ENCODE measurements around the gene KLK13.

KLK13 gene

GRCh38 chr19:51065221-51065960, 499 bp upstream of the KLK13 start:
- H3K36me3 ChIP-seq (ENCODE audit: control insufficient read depth in 2 of 2, insufficient read depth in 2 of 2, low read length in 2 of 2) = no peaks in the 10 kb centered on the region
- H3K4me1 ChIP-seq (ENCODE audit: control insufficient read depth in 2 of 2, insufficient read depth in 2 of 2, low read length in 2 of 2) = no peaks in the 10 kb centered on the region
- H3K27me3 ChIP-seq (ENCODE audit: control insufficient read depth in 2 of 2, insufficient read depth in 2 of 2, low read length in 2 of 2) = peaks cover 9 to 10% of the 10 kb centered on the region in 2 donors
- H3K4me3 ChIP-seq (ENCODE audit: low read length in 2 of 2) = no peak overlapping the region
- H3K9ac ChIP-seq (ENCODE audit: low read depth in 1 of 2, low read length in 2 of 2) = no peak overlapping the region
- no peaks in the 10 kb centered on the region for H3K9me3 ChIP-seq (ENCODE audit: control insufficient read depth in 2 of 2, low read length in 2 of 2)
- no peak overlapping the region for H3K27ac ChIP-seq (ENCODE audit: low read depth in 2 of 2, low read length in 2 of 2)

DNA sequence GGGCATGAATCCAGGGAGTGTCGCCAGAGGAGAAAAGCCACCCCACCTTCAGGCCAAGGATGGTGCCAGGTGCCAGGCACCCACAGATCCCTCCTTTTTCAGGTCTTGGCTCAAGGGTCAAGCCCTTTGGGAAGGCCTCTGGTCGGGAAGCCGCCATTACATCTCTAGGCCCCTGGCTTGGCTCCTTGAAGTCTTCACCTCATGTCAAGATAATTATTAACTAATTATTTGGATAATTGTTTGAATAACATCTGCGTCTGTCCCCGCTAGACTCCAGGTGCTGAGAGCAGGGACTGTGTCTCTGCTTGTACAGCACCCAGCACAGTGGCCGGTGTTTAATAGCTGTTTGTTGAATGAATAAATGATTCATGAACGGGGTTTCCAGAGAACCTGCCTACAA, 1.2 kb downstream of the KLK13 start:
- Histone ChIP-seq H3K4me3 (ENCODE audit: low read length in 2 of 2) (no peak overlapping the region), H3K9me3 (ENCODE audit: control insufficient read depth in 2 of 2, low read length in 2 of 2) (no peaks in the 10 kb centered on the region), H3K27ac (ENCODE audit: low read depth in 2 of 2, low read length in 2 of 2) (no peak overlapping the region), H3K4me1 (ENCODE audit: control insufficient read depth in 2 of 2, insufficient read depth in 2 of 2, low read length in 2 of 2) (no peaks in the 10 kb centered on the region), H3K27me3 (ENCODE audit: control insufficient read depth in 2 of 2, insufficient read depth in 2 of 2, low read length in 2 of 2) (peaks cover 9 to 10% of the 10 kb centered on the region in 2 donors), H3K9ac (ENCODE audit: low read depth in 1 of 2, low read length in 2 of 2) (no peak overlapping the region), H3K36me3 (ENCODE audit: control insufficient read depth in 2 of 2, insufficient read depth in 2 of 2, low read length in 2 of 2) (no peaks in the 10 kb centered on the region)

DNA sequence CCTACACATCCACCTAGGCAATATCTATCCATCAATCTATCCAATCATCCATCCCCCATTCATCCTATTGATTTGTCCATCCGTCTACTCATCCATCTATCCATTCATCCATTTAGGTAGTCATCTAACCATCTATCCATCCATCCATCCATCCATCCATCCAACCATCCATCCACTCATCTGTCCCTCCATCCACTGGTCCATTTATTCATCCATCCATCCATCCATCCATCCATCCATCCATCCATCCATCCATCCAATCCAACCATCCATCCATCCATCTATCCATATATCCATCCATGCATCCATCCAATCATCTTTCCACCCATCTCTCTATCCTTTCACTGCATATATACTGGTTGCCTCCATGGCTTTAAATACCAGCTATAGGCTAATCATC, 3.9 kb downstream of the KLK13 start:
- Histone ChIP-seq H3K4me3 (ENCODE audit: low read length in 2 of 2) (no peak overlapping the region), H3K36me3 (ENCODE audit: control insufficient read depth in 2 of 2, insufficient read depth in 2 of 2, low read length in 2 of 2) (no peaks in the 10 kb centered on the region), H3K4me1 (ENCODE audit: control insufficient read depth in 2 of 2, insufficient read depth in 2 of 2, low read length in 2 of 2) (no peaks in the 10 kb centered on the region), H3K27me3 (ENCODE audit: control insufficient read depth in 2 of 2, insufficient read depth in 2 of 2, low read length in 2 of 2) (peaks cover 9 to 11% of the 10 kb centered on the region in 2 donors), H3K27ac (ENCODE audit: low read depth in 2 of 2, low read length in 2 of 2) (no peak overlapping the region), H3K9ac (ENCODE audit: low read depth in 1 of 2, low read length in 2 of 2) (no peak overlapping the region), H3K9me3 (ENCODE audit: control insufficient read depth in 2 of 2, low read length in 2 of 2) (no peaks in the 10 kb centered on the region)

- Histone ChIP-seq H3K4me1 (ENCODE audit: control insufficient read depth in 2 of 2, insufficient read depth in 2 of 2, low read length in 2 of 2) (no peaks in the 10 kb centered on the region), H3K36me3 (ENCODE audit: control insufficient read depth in 2 of 2, insufficient read depth in 2 of 2, low read length in 2 of 2) (no peaks in the 10 kb centered on the region), H3K9me3 (ENCODE audit: control insufficient read depth in 2 of 2, low read length in 2 of 2) (no peaks in the 10 kb centered on the region), H3K27me3 (ENCODE audit: control insufficient read depth in 2 of 2, insufficient read depth in 2 of 2, low read length in 2 of 2) (peaks cover 7 to 9% of the 10 kb centered on the region in 2 donors), H3K27ac (ENCODE audit: low read depth in 2 of 2, low read length in 2 of 2) (no peak overlapping the region), H3K9ac (ENCODE audit: low read depth in 1 of 2, low read length in 2 of 2) (no peak overlapping the region), H3K4me3 (ENCODE audit: low read length in 2 of 2) (no peak overlapping the region)
These were observed 4.6 kb downstream of the KLK13 start for GRCh38 chr19:51060336-51060735.

- Histone ChIP-seq H3K4me3 (ENCODE audit: low read length in 2 of 2) (no peak overlapping the region), H3K27me3 (ENCODE audit: control insufficient read depth in 2 of 2, insufficient read depth in 2 of 2, low read length in 2 of 2) (peaks cover 3 to 9% of the 10 kb centered on the region in 2 donors), H3K36me3 (ENCODE audit: control insufficient read depth in 2 of 2, insufficient read depth in 2 of 2, low read length in 2 of 2) (no peaks in the 10 kb centered on the region), H3K27ac (ENCODE audit: low read depth in 2 of 2, low read length in 2 of 2) (no peak overlapping the region), H3K9ac (ENCODE audit: low read depth in 1 of 2, low read length in 2 of 2) (no peak overlapping the region), H3K9me3 (ENCODE audit: control insufficient read depth in 2 of 2, low read length in 2 of 2) (no peaks in the 10 kb centered on the region), H3K4me1 (ENCODE audit: control insufficient read depth in 2 of 2, insufficient read depth in 2 of 2, low read length in 2 of 2) (no peaks in the 10 kb centered on the region)
These were observed 5.2 kb downstream of the KLK13 start for GRCh38 chr19:51059715-51060114.

GRCh38 chr19:51055866-51056265, 9.0 kb downstream of the KLK13 start:
- no peak overlapping the region for H3K27ac ChIP-seq (ENCODE audit: low read depth in 2 of 2, low read length in 2 of 2)
- no peaks in the 10 kb centered on the region for H3K4me1 ChIP-seq (ENCODE audit: control insufficient read depth in 2 of 2, insufficient read depth in 2 of 2, low read length in 2 of 2)
- H3K9ac ChIP-seq (ENCODE audit: low read depth in 1 of 2, low read length in 2 of 2) = no peak overlapping the region
- H3K27me3 ChIP-seq (ENCODE audit: control insufficient read depth in 2 of 2, insufficient read depth in 2 of 2, low read length in 2 of 2) = peaks cover 0 to 2% of the 10 kb centered on the region in 2 donors
- H3K4me3 ChIP-seq (ENCODE audit: low read length in 2 of 2) = no peak overlapping the region
- no peaks in the 10 kb centered on the region for H3K9me3 ChIP-seq (ENCODE audit: control insufficient read depth in 2 of 2, low read length in 2 of 2)
- no peaks in the 10 kb centered on the region for H3K36me3 ChIP-seq (ENCODE audit: control insufficient read depth in 2 of 2, insufficient read depth in 2 of 2, low read length in 2 of 2)

DNA sequence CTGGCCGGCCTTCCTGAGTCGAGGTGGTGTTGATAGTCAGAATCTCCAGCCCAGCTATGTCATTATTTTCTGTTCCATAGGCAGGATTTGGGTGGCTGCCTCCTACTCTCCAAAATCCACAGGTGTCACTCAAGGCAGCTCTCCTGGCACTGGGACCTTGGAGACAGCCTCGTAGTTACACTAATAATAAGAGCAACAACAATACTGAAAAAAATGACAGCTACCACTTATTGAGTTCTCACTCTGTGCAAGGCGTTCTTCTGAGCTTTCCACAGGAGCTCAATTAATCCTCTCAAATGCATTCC, 17.9 kb downstream of the KLK13 start:
- no peaks in the 10 kb centered on the region for H3K4me1 ChIP-seq (ENCODE audit: control insufficient read depth in 2 of 2, insufficient read depth in 2 of 2, low read length in 2 of 2)
- no peak overlapping the region for H3K9ac ChIP-seq (ENCODE audit: low read depth in 1 of 2, low read length in 2 of 2)
- no peak overlapping the region for H3K27ac ChIP-seq (ENCODE audit: low read depth in 2 of 2, low read length in 2 of 2)
- no peaks in the 10 kb centered on the region for H3K27me3 ChIP-seq (ENCODE audit: control insufficient read depth in 2 of 2, insufficient read depth in 2 of 2, low read length in 2 of 2)
- no peaks in the 10 kb centered on the region for H3K36me3 ChIP-seq (ENCODE audit: control insufficient read depth in 2 of 2, insufficient read depth in 2 of 2, low read length in 2 of 2)
- H3K9me3 ChIP-seq (ENCODE audit: control insufficient read depth in 2 of 2, low read length in 2 of 2) = no peaks in the 10 kb centered on the region
- H3K4me3 ChIP-seq (ENCODE audit: low read length in 2 of 2) = no peak overlapping the region

- no peak overlapping the region for H3K4me3 ChIP-seq (ENCODE audit: low read length in 2 of 2)
- no peaks in the 10 kb centered on the region for H3K4me1 ChIP-seq (ENCODE audit: control insufficient read depth in 2 of 2, insufficient read depth in 2 of 2, low read length in 2 of 2)
- H3K9me3 ChIP-seq (ENCODE audit: control insufficient read depth in 2 of 2, low read length in 2 of 2) = no peaks in the 10 kb centered on the region
- H3K36me3 ChIP-seq (ENCODE audit: control insufficient read depth in 2 of 2, insufficient read depth in 2 of 2, low read length in 2 of 2) = no peaks in the 10 kb centered on the region
- H3K27ac ChIP-seq (ENCODE audit: low read depth in 2 of 2, low read length in 2 of 2) = no peak overlapping the region
- no peaks in the 10 kb centered on the region for H3K27me3 ChIP-seq (ENCODE audit: control insufficient read depth in 2 of 2, insufficient read depth in 2 of 2, low read length in 2 of 2)
- no peak overlapping the region for H3K9ac ChIP-seq (ENCODE audit: low read depth in 1 of 2, low read length in 2 of 2)
These were observed 20.6 kb downstream of the KLK13 start for GRCh38 chr19:51044327-51044726.

DNA sequence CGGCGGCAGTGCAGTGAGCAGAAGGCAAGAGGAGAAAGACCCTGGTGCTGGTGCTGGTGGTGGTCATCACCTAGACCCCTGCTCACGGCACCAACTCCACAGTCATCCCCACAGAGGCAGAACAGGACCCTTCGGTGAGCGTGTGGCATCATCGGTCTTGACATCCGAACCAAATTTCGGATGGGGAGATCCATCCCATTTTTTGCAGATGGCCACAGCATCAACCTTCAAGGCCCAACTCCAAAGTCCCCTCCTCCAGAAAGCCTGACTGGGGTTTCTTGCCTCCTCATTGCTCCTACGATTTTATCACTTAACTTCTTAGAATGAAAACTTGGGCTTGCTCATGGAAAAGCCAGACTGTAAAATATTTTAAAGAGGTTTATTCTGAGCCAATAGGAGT, 21.4 kb downstream of the KLK13 start:
- no peak overlapping the region for H3K4me3 ChIP-seq (ENCODE audit: low read length in 2 of 2)
- H3K36me3 ChIP-seq (ENCODE audit: control insufficient read depth in 2 of 2, insufficient read depth in 2 of 2, low read length in 2 of 2) = no peaks in the 10 kb centered on the region
- H3K9ac ChIP-seq (ENCODE audit: low read depth in 1 of 2, low read length in 2 of 2) = no peak overlapping the region
- H3K9me3 ChIP-seq (ENCODE audit: control insufficient read depth in 2 of 2, low read length in 2 of 2) = no peaks in the 10 kb centered on the region
- H3K27me3 ChIP-seq (ENCODE audit: control insufficient read depth in 2 of 2, insufficient read depth in 2 of 2, low read length in 2 of 2) = no peaks in the 10 kb centered on the region
- H3K27ac ChIP-seq (ENCODE audit: low read depth in 2 of 2, low read length in 2 of 2) = no peak overlapping the region
- H3K4me1 ChIP-seq (ENCODE audit: control insufficient read depth in 2 of 2, insufficient read depth in 2 of 2, low read length in 2 of 2) = no peaks in the 10 kb centered on the region

DNA sequence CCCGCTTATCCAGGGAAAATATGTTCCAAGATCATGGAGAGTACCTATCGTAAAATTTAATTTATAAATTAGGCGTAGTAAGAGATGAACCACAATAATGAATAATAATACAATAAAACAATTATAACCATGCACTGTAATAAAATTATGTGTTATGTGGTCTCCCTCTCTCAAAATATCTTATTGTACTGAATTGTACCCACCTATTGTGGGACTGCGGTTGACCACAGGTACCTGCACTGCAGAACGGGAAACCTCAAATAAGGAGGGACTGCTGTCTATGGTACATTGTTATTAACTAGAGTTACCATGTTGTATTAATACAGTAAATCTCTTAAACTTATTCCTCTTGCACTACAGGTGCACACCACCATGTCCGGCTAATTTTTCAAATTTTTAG, 24.7 kb downstream of the KLK13 start:
- Histone ChIP-seq H3K27me3 (ENCODE audit: control insufficient read depth in 2 of 2, insufficient read depth in 2 of 2, low read length in 2 of 2) (no peaks in the 10 kb centered on the region), H3K9me3 (ENCODE audit: control insufficient read depth in 2 of 2, low read length in 2 of 2) (no peaks in the 10 kb centered on the region), H3K4me1 (ENCODE audit: control insufficient read depth in 2 of 2, insufficient read depth in 2 of 2, low read length in 2 of 2) (no peaks in the 10 kb centered on the region)

GRCh38 chr19:51036519-51036918, 28.4 kb downstream of the KLK13 start:
- Histone ChIP-seq H3K4me1 (ENCODE audit: control insufficient read depth in 2 of 2, insufficient read depth in 2 of 2, low read length in 2 of 2) (no peaks in the 10 kb centered on the region), H3K27ac (ENCODE audit: low read depth in 2 of 2, low read length in 2 of 2) (no peak overlapping the region), H3K4me3 (ENCODE audit: low read length in 2 of 2) (no peak overlapping the region), H3K9me3 (ENCODE audit: control insufficient read depth in 2 of 2, low read length in 2 of 2) (no peaks in the 10 kb centered on the region), H3K9ac (ENCODE audit: low read depth in 1 of 2, low read length in 2 of 2) (no peak overlapping the region), H3K27me3 (ENCODE audit: control insufficient read depth in 2 of 2, insufficient read depth in 2 of 2, low read length in 2 of 2) (peaks cover 2 to 6% of the 10 kb centered on the region in 2 donors), H3K36me3 (ENCODE audit: control insufficient read depth in 2 of 2, insufficient read depth in 2 of 2, low read length in 2 of 2) (no peaks in the 10 kb centered on the region)

More for the DNA sequence above, 24.7 kb downstream of the KLK13 start:
- Histone ChIP-seq H3K9ac (ENCODE audit: low read depth in 1 of 2, low read length in 2 of 2) (no peak overlapping the region), H3K36me3 (ENCODE audit: control insufficient read depth in 2 of 2, insufficient read depth in 2 of 2, low read length in 2 of 2) (no peaks in the 10 kb centered on the region), H3K4me3 (ENCODE audit: low read length in 2 of 2) (no peak overlapping the region), H3K27ac (ENCODE audit: low read depth in 2 of 2, low read length in 2 of 2) (no peak overlapping the region)

Data from mucosa of rectum (tissue), 2 donors.